Pons (tissue), 1 donor: ENCODE measurements around the gene SBDS.

ENCODE experiments used
- DNase-seq: peaks from one replicate; pipeline ENCODE4 v3.0.0-alpha.2; 2016; ENCODE audit warnings: low spot score

Gene SBDS

DNA sequence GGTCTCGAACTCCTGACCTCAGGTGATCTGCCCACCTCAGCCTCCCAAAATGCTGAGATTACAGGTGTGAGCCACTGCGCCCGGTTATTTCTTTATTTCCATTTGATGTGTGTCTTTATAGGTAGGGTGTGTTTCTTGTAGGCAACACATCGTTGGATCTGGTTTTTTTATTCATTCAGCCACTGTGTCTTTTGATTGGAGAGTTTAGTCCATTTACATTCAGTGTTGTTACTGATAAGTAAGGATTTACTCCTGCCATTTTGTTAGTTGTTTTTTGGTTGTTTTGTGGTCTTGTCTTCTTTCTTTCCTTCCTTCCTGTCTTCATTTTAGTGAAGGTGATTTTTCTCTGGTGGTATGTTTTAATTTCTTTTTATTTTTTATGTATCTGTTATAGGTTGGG lies 57.4 kb downstream of the SBDS start:
- DNase-seq = no peak
